SJCRH30 (cell line): Measurements from ENCODE around the gene MET. TPM values are rescaled to one million over a fixed set of nuclear protein-coding genes. Genes with fewer than 3 reads are reported as not detected.
"Not testable (repeated sequence)": the region's sequence is repeated elsewhere in the genome, so short reads cannot be mapped to it uniquely, and the experiment has no call there.

ENCODE experiments used
- DNase-seq, 2 experiments: peaks; one replicate each; pipeline ENCODE4 v3.0.0-alpha.2; 2015 to 2020
- H3K27ac ChIP-seq: fragments of 250-450 bp; sonication (Bioruptor Pico); 2 replicates; pipeline ENCODE4 v1.5.1; 2020; ENCODE audit warnings: mild to moderate bottlenecking, moderate library complexity
- H3K27me3 ChIP-seq: fragments of 250-450 bp; sonication (Bioruptor Pico); 2 replicates; pipeline ENCODE4 v1.5.1; 2020; ENCODE audit warnings: mild to moderate bottlenecking, moderate library complexity
- H3K36me3 ChIP-seq: fragments of 250-450 bp; sonication (Bioruptor Pico); 2 replicates; pipeline ENCODE4 v1.5.1; 2020; ENCODE audit warnings: mild to moderate bottlenecking, moderate library complexity
- H3K4me1 ChIP-seq: fragments of 250-450 bp; sonication (Bioruptor Pico); 2 replicates; pipeline ENCODE4 v1.5.1; 2020; ENCODE audit warnings: mild to moderate bottlenecking, moderate library complexity
- H3K4me3 ChIP-seq: fragments of 250-450 bp; sonication (Bioruptor Pico); 2 replicates; pipeline ENCODE4 v1.5.1; 2020; ENCODE audit warnings: mild to moderate bottlenecking, moderate library complexity
- H3K9me3 ChIP-seq: fragments of 250-450 bp; sonication (Bioruptor Pico); replicated peaks from 2 replicates; pipeline ENCODE4 v1.5.1; 2020; ENCODE audit warnings: mild to moderate bottlenecking, moderate library complexity
- total RNA-seq: library from RNA; depleted of rRNA; stranded (reverse); fragments of >200 nt; shearing (Covaris generic); gene quantifications from 2 replicates; pipeline ENCODE4 v1.2.3, GENCODE V29; 2014

The MET gene
- total RNA-seq, 1 experiment from 2014 or later = 129 TPM

DNA sequence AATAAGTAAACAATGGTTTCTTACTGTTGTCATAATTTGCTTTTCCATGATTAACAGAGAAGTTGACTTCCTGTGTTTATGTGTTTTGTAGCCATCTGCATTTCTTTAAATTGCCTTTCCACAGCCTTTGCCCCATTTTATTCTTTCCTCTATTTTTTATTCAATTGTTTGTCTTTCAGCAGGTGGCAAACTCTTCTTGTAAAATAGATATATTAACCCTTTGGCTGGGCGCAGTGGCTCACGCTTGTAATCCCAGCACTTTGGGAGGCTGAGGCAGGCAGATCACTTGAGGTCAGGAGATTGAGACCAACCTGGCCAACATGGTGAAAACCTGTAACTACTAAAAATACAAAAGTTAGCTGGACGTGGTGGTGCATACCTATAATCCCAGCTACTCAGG, 139.8 kb downstream of the MET start:
- Histone ChIP-seq H3K4me1 (peaks cover 11% of the 10 kb centered on the region), H3K4me3 (no peak overlapping the region), H3K27ac (no peak overlapping the region), H3K36me3 (no peaks in the 10 kb centered on the region), H3K27me3 (no peaks in the 10 kb centered on the region), H3K9me3 (no peaks in the 10 kb centered on the region)
- DNase-seq = no peak

- no peak for DNase-seq
- Histone ChIP-seq H3K4me1 (peaks cover 11% of the 10 kb centered on the region), H3K4me3 (no peak overlapping the region), H3K9me3 (no peaks in the 10 kb centered on the region), H3K27me3 (no peaks in the 10 kb centered on the region), H3K27ac (no peak overlapping the region), H3K36me3 (no peaks in the 10 kb centered on the region)
Observed at GRCh38 chr7:116812860-116813259, 140.9 kb downstream of the MET start.

DNA sequence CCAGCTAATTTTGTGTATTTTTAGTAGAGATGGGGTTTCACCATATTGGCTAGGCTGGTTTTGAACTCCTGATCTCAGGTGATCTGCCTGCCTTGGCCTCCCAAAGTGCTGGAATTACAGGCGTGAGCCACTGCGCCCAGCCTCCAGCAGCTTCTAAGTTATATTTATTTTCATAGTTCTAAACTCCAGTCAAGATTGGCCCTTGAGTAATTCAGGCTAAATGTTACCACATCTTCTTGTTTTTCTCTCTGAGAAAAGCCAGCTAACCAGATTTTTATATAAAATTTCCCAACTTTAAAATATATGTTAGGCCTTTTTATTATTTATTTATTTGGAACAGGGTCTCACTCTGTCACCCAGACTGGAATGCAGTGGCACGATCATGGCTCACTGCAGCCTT, 141.4 kb downstream of the MET start:
- peaks cover 11% of the 10 kb centered on the region for H3K4me1 ChIP-seq
- H3K27me3 ChIP-seq, H3K27ac ChIP-seq, H3K9me3 ChIP-seq, H3K4me3 ChIP-seq, H3K36me3 ChIP-seq, DNase-seq: not testable (repeated sequence)

GRCh38 chr7:116815041-116815440, 143.0 kb downstream of the MET start:
- no peak overlapping the region for H3K27ac ChIP-seq
- H3K4me3 ChIP-seq = no peak overlapping the region
- peaks cover 8% of the 10 kb centered on the region for H3K4me1 ChIP-seq
- H3K36me3 ChIP-seq = no peaks in the 10 kb centered on the region
- H3K9me3 ChIP-seq = no peaks in the 10 kb centered on the region
- no peak for DNase-seq
- no peaks in the 10 kb centered on the region for H3K27me3 ChIP-seq

DNA sequence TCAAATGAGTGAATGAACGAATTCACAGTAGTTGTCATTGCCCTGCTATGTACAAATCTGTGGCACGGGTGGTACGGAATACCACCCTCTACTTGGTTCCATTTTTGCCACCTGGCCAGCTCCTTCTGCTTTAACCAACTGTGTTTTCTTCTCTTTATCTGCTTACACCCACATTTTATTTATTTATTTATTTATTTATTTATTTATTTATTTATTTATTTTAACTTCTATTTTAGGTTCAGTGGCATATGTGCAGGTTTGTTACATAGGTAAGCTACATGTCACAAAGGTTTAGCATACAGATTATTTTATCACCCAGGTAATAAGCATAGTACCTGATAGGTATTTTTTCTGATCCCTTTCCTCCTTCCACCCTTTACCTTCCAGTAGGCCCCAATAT, 148.2 kb downstream of the MET start:
- Histone ChIP-seq H3K27ac (no peak overlapping the region), H3K27me3 (no peaks in the 10 kb centered on the region), H3K4me1 (no peaks in the 10 kb centered on the region), H3K4me3 (no peak overlapping the region), H3K9me3 (no peaks in the 10 kb centered on the region), H3K36me3 (no peaks in the 10 kb centered on the region)
- no peak for DNase-seq

- not testable (repeated sequence) for H3K36me3 ChIP-seq, DNase-seq, H3K9me3 ChIP-seq, H3K27ac ChIP-seq, H3K27me3 ChIP-seq, H3K4me1 ChIP-seq, H3K4me3 ChIP-seq
Observed at GRCh38 chr7:116821647-116822046, 149.7 kb downstream of the MET start.

DNA sequence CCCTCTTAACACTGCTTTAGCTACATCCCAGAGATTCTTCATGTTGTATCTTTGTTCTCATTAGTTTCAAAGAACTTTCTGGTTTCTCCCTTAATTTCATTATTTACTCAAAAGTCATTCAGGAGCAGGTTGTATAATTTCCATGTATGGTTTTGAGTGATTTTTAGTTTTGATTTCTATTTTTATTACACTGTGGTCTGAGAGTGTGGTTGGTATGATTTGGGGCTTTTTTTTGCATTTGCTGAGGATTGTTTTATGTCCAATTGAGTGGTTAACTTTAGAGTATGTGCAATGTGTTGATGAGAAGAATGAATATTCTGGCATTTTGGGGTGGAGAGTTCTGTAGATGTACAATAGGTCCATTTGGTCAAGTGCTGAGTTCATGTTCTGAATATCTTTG, 152.5 kb downstream of the MET start:
- no peak overlapping the region for H3K27ac ChIP-seq
- H3K27me3 ChIP-seq = no peaks in the 10 kb centered on the region
- H3K9me3 ChIP-seq = no peaks in the 10 kb centered on the region
- H3K4me1 ChIP-seq = no peaks in the 10 kb centered on the region
- no peak for DNase-seq
- no peaks in the 10 kb centered on the region for H3K36me3 ChIP-seq
- H3K4me3 ChIP-seq = no peak overlapping the region

DNA sequence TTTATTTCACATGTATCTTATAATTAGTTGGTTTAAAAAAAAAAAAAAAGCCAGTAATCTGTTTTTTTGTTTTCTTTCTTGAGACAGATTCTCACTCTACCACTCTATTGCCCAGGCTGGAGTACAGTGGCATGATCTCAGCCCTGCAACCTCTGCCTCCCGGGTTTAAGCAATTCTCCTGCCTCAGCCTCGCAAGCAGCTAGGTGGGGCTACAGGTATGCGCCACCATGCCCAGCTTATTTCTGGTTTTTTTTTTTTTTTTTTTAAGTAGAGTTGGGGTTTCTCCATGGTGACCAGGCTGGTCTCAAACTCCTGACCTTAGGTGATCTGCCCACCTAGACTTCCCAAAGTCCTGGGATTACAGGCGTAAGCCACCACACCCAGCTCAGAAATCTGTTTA, 156.3 kb downstream of the MET start:
- Histone ChIP-seq H3K4me1 (no peaks in the 10 kb centered on the region), H3K27ac (no peak overlapping the region), H3K4me3 (no peak overlapping the region), H3K9me3 (no peaks in the 10 kb centered on the region), H3K27me3 (no peaks in the 10 kb centered on the region), H3K36me3 (no peaks in the 10 kb centered on the region)
- no peak for DNase-seq

- Histone ChIP-seq H3K27me3 (no peaks in the 10 kb centered on the region), H3K36me3 (no peaks in the 10 kb centered on the region), H3K4me3 (no peak overlapping the region), H3K9me3 (no peaks in the 10 kb centered on the region), H3K4me1 (no peaks in the 10 kb centered on the region), H3K27ac (no peak overlapping the region)
- no peak for DNase-seq
Observed at GRCh38 chr7:116829041-116829440, 157.0 kb downstream of the MET start.

GRCh38 chr7:116829493-116829892, 157.5 kb downstream of the MET start:
- H3K9me3 ChIP-seq = no peaks in the 10 kb centered on the region
- H3K4me3 ChIP-seq = no peak overlapping the region
- no peak for DNase-seq
- no peaks in the 10 kb centered on the region for H3K4me1 ChIP-seq
- no peaks in the 10 kb centered on the region for H3K36me3 ChIP-seq
- no peaks in the 10 kb centered on the region for H3K27me3 ChIP-seq
- H3K27ac ChIP-seq = no peak overlapping the region

DNA sequence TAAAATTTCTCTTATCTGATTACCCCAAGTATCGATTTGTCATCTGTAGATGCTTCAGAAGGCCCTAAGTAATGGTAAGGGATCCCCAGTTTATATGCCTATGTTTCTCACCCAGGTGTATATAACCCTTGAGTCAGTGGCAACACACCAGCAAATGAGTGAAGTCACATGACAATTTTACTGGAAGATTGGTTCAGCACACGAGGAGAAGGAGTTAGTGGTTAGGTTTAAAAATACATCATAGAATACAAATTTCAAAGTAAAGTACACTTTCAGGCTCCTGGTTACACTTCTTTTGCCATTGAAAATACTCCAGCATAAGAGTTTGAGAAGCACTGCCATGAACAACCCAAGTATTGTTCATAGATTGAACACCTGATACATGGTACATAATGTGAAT, 160.7 kb downstream of the MET start:
- Histone ChIP-seq H3K4me3 (no peak overlapping the region), H3K27me3 (no peaks in the 10 kb centered on the region), H3K36me3 (no peaks in the 10 kb centered on the region), H3K27ac (no peak overlapping the region), H3K9me3 (no peaks in the 10 kb centered on the region), H3K4me1 (no peaks in the 10 kb centered on the region)
- DNase-seq = no peak

GRCh38 chr7:116834815-116835504, 163.0 kb downstream of the MET start:
- H3K4me1 ChIP-seq = no peaks in the 10 kb centered on the region
- H3K27me3 ChIP-seq = no peaks in the 10 kb centered on the region
- H3K36me3 ChIP-seq = no peaks in the 10 kb centered on the region
- no peak overlapping the region for H3K4me3 ChIP-seq
- DNase-seq = peak; percentile 12 to 36
- no peak overlapping the region for H3K27ac ChIP-seq
- H3K9me3 ChIP-seq = no peaks in the 10 kb centered on the region

DNA sequence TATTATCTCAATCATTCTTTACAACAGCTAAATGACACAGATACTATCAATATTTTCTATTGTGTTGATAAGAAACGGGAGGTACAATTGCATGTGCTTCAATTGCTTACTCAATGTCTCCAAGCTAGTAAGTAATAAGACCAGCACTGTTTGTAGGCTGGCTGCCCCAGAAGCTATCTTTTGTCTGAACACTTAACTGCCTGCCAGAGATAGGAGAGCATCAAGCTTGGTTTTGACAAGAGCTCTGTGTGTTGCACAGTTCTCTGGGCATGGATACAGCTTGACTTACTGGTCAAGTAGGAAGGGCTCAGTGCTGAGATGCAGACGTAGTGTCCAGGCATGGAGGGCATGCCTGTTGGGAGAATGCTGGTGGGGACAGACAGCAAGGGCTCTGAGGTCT, 164.1 kb downstream of the MET start:
- Histone ChIP-seq H3K4me3 (no peak overlapping the region), H3K27me3 (no peaks in the 10 kb centered on the region), H3K36me3 (no peaks in the 10 kb centered on the region), H3K9me3 (no peaks in the 10 kb centered on the region), H3K4me1 (no peaks in the 10 kb centered on the region), H3K27ac (no peak overlapping the region)
- no peak for DNase-seq

GRCh38 chr7:116836911-116837310, 164.9 kb downstream of the MET start:
- Histone ChIP-seq H3K36me3 (no peaks in the 10 kb centered on the region), H3K4me3 (no peak overlapping the region), H3K27me3 (no peaks in the 10 kb centered on the region), H3K9me3 (no peaks in the 10 kb centered on the region), H3K27ac (no peak overlapping the region), H3K4me1 (no peaks in the 10 kb centered on the region)
- DNase-seq = no peak

DNA sequence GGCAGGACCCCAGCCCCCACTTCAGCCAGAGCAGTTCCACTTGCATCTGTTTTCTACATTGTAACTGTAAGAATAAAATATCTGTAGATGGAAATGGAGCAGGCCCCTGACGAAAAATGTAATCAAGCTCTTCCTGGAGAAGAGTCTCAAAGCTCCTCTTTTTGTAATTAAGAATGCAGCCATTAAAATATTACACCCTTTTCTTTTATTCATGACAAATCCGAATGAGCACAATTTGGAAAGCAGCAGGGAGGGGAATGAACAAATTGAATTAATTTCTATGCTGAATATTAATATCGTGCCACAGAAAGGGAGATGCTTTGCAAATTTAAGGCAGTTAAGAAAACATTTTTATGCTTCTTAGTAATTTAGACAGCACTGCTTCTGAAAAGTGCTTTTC, 165.6 kb downstream of the MET start:
- no peaks in the 10 kb centered on the region for H3K27me3 ChIP-seq
- no peak overlapping the region for H3K27ac ChIP-seq
- no peak overlapping the region for H3K4me3 ChIP-seq
- no peaks in the 10 kb centered on the region for H3K36me3 ChIP-seq
- no peaks in the 10 kb centered on the region for H3K9me3 ChIP-seq
- no peak for DNase-seq
- no peaks in the 10 kb centered on the region for H3K4me1 ChIP-seq

GRCh38 chr7:116840256-116840655, 168.3 kb downstream of the MET start:
- H3K36me3 ChIP-seq = no peaks in the 10 kb centered on the region

More at GRCh38 chr7:116840256-116840655, 168.3 kb downstream of the MET start:
- Histone ChIP-seq H3K4me1 (no peaks in the 10 kb centered on the region), H3K27ac (no peak overlapping the region), H3K9me3 (no peaks in the 10 kb centered on the region), H3K27me3 (no peaks in the 10 kb centered on the region), H3K4me3 (no peak overlapping the region)
- DNase-seq = no peak
